ENCODE measurements around the gene BACH2.

- TF ChIP-seq ZFX (IDR thresholded peaks at IDR 0.05) = no peak
- TF ChIP-seq, protein P1, sequence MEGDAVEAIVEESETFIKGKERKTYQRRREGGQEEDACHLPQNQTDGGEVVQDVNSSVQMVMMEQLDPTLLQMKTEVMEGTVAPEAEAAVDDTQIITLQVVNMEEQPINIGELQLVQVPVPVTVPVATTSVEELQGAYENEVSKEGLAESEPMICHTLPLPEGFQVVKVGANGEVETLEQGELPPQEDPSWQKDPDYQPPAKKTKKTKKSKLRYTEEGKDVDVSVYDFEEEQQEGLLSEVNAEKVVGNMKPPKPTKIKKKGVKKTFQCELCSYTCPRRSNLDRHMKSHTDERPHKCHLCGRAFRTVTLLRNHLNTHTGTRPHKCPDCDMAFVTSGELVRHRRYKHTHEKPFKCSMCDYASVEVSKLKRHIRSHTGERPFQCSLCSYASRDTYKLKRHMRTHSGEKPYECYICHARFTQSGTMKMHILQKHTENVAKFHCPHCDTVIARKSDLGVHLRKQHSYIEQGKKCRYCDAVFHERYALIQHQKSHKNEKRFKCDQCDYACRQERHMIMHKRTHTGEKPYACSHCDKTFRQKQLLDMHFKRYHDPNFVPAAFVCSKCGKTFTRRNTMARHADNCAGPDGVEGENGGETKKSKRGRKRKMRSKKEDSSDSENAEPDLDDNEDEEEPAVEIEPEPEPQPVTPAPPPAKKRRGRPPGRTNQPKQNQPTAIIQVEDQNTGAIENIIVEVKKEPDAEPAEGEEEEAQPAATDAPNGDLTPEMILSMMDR (conservative IDR thresholded peaks at IDR 0.05) = no peak
Measured at GRCh38 chr6:90159452-90159851, 137.2 kb downstream of the BACH2 start.

Measured in C4-2B (cell line).